Measurements from ENCODE around the gene CLMP.

The CLMP gene

DNA sequence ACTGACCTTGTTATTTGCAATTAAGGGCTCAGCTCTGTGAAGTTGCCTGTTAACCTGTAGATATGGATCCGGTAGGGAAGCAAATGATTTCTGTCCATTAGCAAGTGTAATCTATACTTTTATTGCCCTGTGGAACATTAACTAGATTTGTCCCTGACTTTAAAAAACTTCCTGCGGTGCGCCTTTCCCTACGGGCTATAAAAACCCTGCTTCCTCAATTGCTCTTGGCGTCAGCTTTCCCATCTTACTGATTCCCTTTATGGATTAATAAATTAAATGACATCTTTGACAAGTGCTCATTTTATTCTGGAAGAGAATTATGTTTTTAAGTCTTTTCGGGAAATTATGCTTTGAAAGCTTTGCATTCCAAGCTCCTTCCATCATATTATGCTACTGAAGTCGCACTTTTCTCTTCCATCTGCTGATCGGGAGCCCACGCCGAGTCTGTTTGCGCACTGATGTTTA lies 18.3 kb upstream of the CLMP start (continued):
- no peak for TF ChIP-seq KLF8 (tag by site-specific recombination; IDR thresholded peaks at IDR 0.05)
- no peak for TF ChIP-seq ZNF785 (tag by site-specific recombination; IDR thresholded peaks at IDR 0.05)
- TF ChIP-seq ZNF138 (tag by site-specific recombination; IDR thresholded peaks at IDR 0.05; ENCODE audit: borderline replicate concordance) = no peak
- 0 out of 2 replicates have a peak, but pooled peaks have one; percentile 19 for TF ChIP-seq WT1 (tag by site-specific recombination; IDR thresholded peaks at IDR 0.05)
- TF ChIP-seq ZNF521 (tag by site-specific recombination; IDR thresholded peaks at IDR 0.05) = no peak
- TF ChIP-seq YY2 (tag by site-specific recombination; IDR thresholded peaks at IDR 0.05) = no peak
- peak; percentile 66; the same call in 1 of the 2 replicates for TF ChIP-seq ZNF423 (tag by site-specific recombination; IDR thresholded peaks at IDR 0.05)
- TF ChIP-seq, protein P1, sequence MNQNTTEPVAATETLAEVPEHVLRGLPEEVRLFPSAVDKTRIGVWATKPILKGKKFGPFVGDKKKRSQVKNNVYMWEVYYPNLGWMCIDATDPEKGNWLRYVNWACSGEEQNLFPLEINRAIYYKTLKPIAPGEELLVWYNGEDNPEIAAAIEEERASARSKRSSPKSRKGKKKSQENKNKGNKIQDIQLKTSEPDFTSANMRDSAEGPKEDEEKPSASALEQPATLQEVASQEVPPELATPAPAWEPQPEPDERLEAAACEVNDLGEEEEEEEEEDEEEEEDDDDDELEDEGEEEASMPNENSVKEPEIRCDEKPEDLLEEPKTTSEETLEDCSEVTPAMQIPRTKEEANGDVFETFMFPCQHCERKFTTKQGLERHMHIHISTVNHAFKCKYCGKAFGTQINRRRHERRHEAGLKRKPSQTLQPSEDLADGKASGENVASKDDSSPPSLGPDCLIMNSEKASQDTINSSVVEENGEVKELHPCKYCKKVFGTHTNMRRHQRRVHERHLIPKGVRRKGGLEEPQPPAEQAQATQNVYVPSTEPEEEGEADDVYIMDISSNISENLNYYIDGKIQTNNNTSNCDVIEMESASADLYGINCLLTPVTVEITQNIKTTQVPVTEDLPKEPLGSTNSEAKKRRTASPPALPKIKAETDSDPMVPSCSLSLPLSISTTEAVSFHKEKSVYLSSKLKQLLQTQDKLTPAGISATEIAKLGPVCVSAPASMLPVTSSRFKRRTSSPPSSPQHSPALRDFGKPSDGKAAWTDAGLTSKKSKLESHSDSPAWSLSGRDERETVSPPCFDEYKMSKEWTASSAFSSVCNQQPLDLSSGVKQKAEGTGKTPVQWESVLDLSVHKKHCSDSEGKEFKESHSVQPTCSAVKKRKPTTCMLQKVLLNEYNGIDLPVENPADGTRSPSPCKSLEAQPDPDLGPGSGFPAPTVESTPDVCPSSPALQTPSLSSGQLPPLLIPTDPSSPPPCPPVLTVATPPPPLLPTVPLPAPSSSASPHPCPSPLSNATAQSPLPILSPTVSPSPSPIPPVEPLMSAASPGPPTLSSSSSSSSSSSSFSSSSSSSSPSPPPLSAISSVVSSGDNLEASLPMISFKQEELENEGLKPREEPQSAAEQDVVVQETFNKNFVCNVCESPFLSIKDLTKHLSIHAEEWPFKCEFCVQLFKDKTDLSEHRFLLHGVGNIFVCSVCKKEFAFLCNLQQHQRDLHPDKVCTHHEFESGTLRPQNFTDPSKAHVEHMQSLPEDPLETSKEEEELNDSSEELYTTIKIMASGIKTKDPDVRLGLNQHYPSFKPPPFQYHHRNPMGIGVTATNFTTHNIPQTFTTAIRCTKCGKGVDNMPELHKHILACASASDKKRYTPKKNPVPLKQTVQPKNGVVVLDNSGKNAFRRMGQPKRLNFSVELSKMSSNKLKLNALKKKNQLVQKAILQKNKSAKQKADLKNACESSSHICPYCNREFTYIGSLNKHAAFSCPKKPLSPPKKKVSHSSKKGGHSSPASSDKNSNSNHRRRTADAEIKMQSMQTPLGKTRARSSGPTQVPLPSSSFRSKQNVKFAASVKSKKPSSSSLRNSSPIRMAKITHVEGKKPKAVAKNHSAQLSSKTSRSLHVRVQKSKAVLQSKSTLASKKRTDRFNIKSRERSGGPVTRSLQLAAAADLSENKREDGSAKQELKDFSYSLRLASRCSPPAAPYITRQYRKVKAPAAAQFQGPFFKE (tag by site-specific recombination; IDR thresholded peaks at IDR 0.05; ENCODE audit: borderline replicate concordance) = no peak
- no peak for TF ChIP-seq ZNF621 (tag by site-specific recombination; IDR thresholded peaks at IDR 0.05)
- TF ChIP-seq ZNF221 (tag by site-specific recombination; IDR thresholded peaks at IDR 0.05; ENCODE audit: borderline replicate concordance) = no peak
- TF ChIP-seq, protein P2, sequence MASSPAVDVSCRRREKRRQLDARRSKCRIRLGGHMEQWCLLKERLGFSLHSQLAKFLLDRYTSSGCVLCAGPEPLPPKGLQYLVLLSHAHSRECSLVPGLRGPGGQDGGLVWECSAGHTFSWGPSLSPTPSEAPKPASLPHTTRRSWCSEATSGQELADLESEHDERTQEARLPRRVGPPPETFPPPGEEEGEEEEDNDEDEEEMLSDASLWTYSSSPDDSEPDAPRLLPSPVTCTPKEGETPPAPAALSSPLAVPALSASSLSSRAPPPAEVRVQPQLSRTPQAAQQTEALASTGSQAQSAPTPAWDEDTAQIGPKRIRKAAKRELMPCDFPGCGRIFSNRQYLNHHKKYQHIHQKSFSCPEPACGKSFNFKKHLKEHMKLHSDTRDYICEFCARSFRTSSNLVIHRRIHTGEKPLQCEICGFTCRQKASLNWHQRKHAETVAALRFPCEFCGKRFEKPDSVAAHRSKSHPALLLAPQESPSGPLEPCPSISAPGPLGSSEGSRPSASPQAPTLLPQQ (tag by site-specific recombination; IDR thresholded peaks at IDR 0.05) = no peak
- no peak for TF ChIP-seq ZNF157 (tag by site-specific recombination; IDR thresholded peaks at IDR 0.05)
- no peak for TF ChIP-seq ZNF155 (tag by site-specific recombination; IDR thresholded peaks at IDR 0.05)
- no peak for TF ChIP-seq ZNF341 (tag by site-specific recombination; IDR thresholded peaks at IDR 0.05; ENCODE audit: low read depth)
- no peak for TF ChIP-seq KLF7 (tag by site-specific recombination; IDR thresholded peaks at IDR 0.05; ENCODE audit: borderline replicate concordance)
- TF ChIP-seq OSR2 (tag by site-specific recombination; IDR thresholded peaks at IDR 0.05) = peak; percentile 95
- peak; percentile 63 for TF ChIP-seq KLF10 (tag by site-specific recombination; IDR thresholded peaks at IDR 0.05)
- TF ChIP-seq, protein P3, sequence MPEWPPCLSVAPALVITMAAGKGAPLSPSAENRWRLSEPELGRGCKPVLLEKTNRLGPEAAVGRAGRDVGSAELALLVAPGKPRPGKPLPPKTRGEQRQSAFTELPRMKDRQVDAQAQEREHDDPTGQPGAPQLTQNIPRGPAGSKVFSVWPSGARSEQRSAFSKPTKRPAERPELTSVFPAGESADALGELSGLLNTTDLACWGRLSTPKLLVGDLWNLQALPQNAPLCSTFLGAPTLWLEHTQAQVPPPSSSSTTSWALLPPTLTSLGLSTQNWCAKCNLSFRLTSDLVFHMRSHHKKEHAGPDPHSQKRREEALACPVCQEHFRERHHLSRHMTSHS (tag by site-specific recombination; IDR thresholded peaks at IDR 0.05) = no peak
- TF ChIP-seq SP7 (tag by site-specific recombination; IDR thresholded peaks at IDR 0.05) = peak; percentile 50
- 0 out of 2 replicates have a peak, but pooled peaks have one; percentile 41 for TF ChIP-seq ZNF596 (tag by site-specific recombination; IDR thresholded peaks at IDR 0.05)
- no peak for TF ChIP-seq SETDB1 (IDR thresholded peaks at IDR 0.05; ENCODE audit: insufficient read length, low read length)
- no peak for TF ChIP-seq ZNF558 (tag by site-specific recombination; IDR thresholded peaks at IDR 0.05)
- TF ChIP-seq ZFHX2 (tag by site-specific recombination; conservative IDR thresholded peaks at IDR 0.05) = no peak
- TF ChIP-seq, protein P4, sequence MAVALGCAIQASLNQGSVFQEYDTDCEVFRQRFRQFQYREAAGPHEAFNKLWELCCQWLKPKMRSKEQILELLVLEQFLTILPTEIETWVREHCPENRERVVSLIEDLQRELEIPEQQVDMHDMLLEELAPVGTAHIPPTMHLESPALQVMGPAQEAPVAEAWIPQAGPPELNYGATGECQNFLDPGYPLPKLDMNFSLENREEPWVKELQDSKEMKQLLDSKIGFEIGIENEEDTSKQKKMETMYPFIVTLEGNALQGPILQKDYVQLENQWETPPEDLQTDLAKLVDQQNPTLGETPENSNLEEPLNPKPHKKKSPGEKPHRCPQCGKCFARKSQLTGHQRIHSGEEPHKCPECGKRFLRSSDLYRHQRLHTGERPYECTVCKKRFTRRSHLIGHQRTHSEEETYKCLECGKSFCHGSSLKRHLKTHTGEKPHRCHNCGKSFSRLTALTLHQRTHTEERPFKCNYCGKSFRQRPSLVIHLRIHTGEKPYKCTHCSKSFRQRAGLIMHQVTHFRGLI (tag by site-specific recombination; IDR thresholded peaks at IDR 0.05) = no peak
- TF ChIP-seq ZNF677 (tag by site-specific recombination; IDR thresholded peaks at IDR 0.05) = no peak
- TF ChIP-seq ZNF747 (tag by site-specific recombination; IDR thresholded peaks at IDR 0.05) = no peak
- TF ChIP-seq, protein P5, sequence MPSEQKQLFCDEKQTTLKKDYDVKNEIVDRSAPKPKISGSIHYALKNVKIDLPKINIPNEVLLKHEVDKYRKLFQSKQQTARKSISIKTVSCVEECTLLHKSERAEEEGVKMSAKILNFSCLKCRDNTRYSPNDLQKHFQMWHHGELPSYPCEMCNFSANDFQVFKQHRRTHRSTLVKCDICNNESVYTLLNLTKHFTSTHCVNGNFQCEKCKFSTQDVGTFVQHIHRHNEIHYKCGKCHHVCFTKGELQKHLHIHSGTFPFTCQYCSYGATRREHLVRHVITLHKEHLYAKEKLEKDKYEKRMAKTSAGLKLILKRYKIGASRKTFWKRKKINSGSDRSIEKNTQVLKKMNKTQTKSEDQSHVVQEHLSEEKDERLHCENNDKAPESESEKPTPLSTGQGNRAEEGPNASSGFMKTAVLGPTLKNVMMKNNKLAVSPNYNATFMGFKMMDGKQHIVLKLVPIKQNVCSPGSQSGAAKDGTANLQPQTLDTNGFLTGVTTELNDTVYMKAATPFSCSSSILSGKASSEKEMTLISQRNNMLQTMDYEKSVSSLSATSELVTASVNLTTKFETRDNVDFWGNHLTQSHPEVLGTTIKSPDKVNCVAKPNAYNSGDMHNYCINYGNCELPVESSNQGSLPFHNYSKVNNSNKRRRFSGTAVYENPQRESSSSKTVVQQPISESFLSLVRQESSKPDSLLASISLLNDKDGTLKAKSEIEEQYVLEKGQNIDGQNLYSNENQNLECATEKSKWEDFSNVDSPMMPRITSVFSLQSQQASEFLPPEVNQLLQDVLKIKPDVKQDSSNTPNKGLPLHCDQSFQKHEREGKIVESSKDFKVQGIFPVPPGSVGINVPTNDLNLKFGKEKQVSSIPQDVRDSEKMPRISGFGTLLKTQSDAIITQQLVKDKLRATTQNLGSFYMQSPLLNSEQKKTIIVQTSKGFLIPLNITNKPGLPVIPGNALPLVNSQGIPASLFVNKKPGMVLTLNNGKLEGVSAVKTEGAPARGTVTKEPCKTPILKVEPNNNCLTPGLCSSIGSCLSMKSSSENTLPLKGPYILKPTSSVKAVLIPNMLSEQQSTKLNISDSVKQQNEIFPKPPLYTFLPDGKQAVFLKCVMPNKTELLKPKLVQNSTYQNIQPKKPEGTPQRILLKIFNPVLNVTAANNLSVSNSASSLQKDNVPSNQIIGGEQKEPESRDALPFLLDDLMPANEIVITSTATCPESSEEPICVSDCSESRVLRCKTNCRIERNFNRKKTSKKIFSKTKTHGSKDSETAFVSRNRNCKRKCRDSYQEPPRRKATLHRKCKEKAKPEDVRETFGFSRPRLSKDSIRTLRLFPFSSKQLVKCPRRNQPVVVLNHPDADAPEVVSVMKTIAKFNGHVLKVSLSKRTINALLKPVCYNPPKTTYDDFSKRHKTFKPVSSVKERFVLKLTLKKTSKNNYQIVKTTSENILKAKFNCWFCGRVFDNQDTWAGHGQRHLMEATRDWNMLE (tag by site-specific recombination; conservative IDR thresholded peaks at IDR 0.05; ENCODE audit: low read depth) = no peak
